Measurements from ENCODE around the gene DLG5.

The DLG5 gene

DNA sequence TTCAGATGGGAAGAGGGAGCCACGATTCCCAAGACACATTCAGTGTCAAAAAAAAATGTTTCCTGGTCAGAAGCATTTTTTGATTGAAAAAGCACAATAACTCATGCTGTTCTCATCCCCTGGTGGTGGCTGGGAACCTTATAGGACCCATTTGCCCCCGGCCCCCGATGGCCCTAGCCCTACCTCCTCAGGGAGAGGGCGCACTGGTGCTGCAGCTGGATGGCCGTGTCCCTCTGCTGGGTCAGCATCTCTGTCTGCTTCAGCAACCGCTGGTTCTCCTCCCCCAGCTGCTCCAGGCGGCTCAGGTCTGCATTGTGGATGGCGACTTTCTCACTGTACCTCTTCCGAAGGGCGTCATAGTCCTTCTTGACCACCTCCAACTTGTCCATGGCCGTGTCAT, 83.3 kb downstream of the DLG5 start:
- Histone ChIP-seq H3K4me1 (ENCODE audit: insufficient read depth, low read length) (peaks cover 4% of the 10 kb centered on the region), H3K36me3 (ENCODE audit: insufficient read depth, low read length) (peaks cover 56% of the 10 kb centered on the region), H2AFZ (ENCODE audit: low read depth, low read length) (no peak overlapping the region)

DNA sequence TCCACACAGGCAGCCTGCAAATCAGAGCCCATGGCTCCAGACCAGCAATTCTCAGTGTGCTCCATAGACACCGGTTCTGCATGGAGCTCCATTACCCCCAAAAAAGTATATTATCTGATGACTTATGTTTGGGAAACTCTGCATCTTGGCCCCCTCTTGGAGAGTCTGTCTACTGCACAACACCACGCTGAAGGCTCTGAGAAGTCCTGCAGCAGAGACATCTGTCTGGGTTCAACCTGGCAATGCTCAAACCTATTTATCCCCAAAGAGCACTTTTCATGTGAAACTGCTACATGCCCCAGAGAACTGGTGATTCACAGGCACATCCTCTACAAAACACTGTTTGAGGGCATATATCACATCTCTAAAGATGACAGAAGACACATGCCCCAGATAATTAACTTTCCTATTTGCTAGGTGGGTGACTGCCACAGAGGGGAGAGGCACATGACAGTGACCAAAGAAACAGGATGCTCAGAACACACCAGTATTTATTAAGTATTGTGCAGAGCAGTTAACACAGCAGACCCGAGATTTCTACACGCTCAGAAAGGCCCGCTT, 83.8 kb downstream of the DLG5 start:
- no peak overlapping the region for H2AFZ ChIP-seq (ENCODE audit: low read depth, low read length)
- peaks cover 3% of the 10 kb centered on the region for H3K4me1 ChIP-seq (ENCODE audit: insufficient read depth, low read length)
- H3K27me3 ChIP-seq (ENCODE audit: insufficient read depth, low read length): no peaks in the 10 kb centered on the region
- H3K9me3 ChIP-seq (ENCODE audit: low read length): no peaks in the 10 kb centered on the region
- H3K4me3 ChIP-seq (ENCODE audit: low read length): no peak overlapping the region
- H3K36me3 ChIP-seq (ENCODE audit: insufficient read depth, low read length): peaks cover 56% of the 10 kb centered on the region

More for the DNA sequence above, 83.3 kb downstream of the DLG5 start:
- Histone ChIP-seq H3K4me3 (ENCODE audit: low read length) (no peak overlapping the region), H3K27me3 (ENCODE audit: insufficient read depth, low read length) (no peaks in the 10 kb centered on the region), H3K9me3 (ENCODE audit: low read length) (no peaks in the 10 kb centered on the region)

DNA sequence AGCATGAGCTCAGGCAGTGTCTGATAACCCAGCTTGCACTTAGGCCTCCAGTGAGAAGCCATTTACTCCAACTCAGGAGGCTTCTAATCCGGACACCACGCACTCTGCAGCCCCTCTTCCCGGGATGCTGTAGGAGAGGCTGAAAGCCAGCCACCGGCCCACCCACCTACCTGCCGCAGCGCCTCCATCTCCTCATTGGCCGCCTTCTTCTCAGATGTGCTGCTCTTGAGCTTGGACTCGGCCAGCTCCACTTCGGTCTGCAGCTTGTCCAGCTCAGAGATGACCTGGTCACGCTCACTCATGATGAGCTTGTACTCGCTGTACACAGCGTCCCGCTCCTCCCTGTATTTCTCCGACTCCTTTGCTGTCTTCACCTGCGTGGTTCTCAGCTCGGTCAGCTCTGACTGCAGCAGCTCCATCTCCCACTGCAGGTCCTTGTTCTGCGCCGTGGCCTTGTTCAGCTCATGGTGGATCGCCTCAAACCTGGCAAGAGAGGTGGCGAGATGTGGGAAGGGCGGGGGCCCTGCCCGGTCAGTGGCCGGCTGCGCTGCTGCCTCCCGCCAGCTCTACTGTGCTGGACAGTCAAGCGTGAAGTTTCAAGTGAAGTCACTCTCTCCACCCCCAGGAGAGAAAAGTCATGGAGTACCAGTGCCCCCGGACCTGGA, 84.7 kb downstream of the DLG5 start:
- Histone ChIP-seq H3K9me3 (ENCODE audit: low read length) (no peaks in the 10 kb centered on the region), H3K4me1 (ENCODE audit: insufficient read depth, low read length) (peaks cover 1% of the 10 kb centered on the region), H2AFZ (ENCODE audit: low read depth, low read length) (no peak overlapping the region), H3K36me3 (ENCODE audit: insufficient read depth, low read length) (peaks cover 59% of the 10 kb centered on the region), H3K4me3 (ENCODE audit: low read length) (no peak overlapping the region), H3K27me3 (ENCODE audit: insufficient read depth, low read length) (no peaks in the 10 kb centered on the region)

DNA sequence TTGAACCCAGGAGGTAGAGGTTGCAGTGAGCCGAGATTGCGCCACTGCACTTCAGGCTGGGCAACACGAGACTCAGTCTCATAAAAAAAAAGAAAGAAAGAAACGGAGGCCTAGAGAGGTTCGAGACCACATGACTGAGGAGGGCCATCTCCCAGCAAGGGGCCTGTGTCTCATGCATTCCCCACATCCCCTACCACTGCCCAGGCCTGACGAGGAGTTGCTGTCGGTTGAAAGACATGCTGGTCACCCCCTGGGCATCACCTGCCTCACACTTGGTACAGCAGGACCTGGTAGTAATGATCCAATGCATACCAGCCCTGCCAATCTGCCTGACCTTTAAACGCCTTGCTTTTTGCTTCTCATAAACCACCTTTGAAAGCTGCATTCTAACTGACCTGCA, 85.9 kb downstream of the DLG5 start:
- H3K4me3 ChIP-seq (ENCODE audit: low read length): no peak overlapping the region
- H3K9me3 ChIP-seq (ENCODE audit: low read length): no peaks in the 10 kb centered on the region
- no peaks in the 10 kb centered on the region for H3K4me1 ChIP-seq (ENCODE audit: insufficient read depth, low read length)
- no peaks in the 10 kb centered on the region for H3K27me3 ChIP-seq (ENCODE audit: insufficient read depth, low read length)
- H3K36me3 ChIP-seq (ENCODE audit: insufficient read depth, low read length): peaks cover 66% of the 10 kb centered on the region
- H2AFZ ChIP-seq (ENCODE audit: low read depth, low read length): no peak overlapping the region

DNA sequence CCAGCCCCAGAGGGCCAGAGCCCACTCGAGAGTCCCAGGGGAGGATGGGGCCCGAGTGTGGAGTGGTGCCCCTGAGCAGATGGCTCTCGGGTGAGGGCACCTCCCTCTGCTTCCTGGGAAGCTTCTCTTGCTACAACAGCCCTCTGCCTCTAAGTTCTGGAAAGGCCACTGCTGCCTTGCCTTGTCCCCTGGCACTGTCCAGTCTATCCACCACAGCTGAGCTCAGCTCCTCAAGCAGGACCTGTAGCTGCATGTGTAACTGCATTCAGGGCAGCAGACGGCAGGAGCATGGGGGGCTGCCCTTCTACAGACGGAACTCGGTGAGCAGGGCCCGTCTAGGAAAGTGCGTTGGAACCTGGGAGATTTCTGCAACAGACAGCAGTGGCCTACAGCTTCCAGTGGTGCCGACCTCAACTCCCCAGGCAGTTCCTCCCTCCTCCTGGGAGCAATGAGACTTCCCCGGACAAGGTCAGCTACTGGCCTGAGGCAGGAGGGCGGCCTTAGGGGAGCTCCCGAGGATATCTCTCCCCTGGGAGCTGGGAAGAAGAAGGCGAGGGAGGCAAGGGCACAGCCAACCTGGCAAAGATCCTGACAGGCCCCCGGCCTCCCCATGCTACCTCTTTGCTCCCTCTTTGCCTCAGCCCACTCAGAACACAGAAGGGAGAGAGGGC, 88.5 kb downstream of the DLG5 start:
- Histone ChIP-seq H3K36me3 (ENCODE audit: insufficient read depth, low read length) (peaks cover 68% of the 10 kb centered on the region), H3K4me1 (ENCODE audit: insufficient read depth, low read length) (no peaks in the 10 kb centered on the region), H3K4me3 (ENCODE audit: low read length) (no peak overlapping the region), H2AFZ (ENCODE audit: low read depth, low read length) (no peak overlapping the region), H3K27me3 (ENCODE audit: insufficient read depth, low read length) (no peaks in the 10 kb centered on the region), H3K9me3 (ENCODE audit: low read length) (no peaks in the 10 kb centered on the region)

DNA sequence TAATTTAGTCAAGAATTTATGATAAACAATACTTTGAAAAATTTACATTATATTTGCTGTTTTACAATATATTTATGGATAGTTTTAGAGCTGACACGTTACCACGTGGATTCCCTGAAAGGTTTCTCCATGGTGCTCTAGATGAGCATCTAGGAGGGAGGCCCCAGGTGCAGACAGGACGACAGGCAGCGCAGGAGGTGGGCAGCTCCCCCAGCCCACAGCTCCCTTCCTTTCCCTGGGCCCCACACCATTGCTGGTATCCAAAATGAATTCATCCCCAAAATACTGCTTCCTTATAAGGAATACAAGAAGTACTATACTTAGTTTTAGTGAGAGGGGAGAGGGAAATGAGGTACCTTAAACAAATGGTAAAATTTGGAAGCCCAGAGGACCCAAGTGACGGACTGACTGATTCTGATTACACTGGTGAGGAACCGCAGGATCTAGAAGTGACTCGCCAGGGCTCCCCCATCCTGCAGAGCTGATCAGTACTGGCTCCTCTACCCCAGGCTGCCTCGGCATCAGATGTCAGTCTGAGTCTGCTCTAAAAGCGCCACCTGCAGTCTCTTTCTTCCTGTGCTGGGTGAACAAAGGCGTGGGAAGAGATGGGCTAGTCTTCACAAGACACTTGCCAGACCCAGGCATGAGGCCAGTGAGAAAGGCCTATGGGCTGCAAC, 89.2 kb downstream of the DLG5 start:
- Histone ChIP-seq H3K27me3 (ENCODE audit: insufficient read depth, low read length) (no peaks in the 10 kb centered on the region), H3K36me3 (ENCODE audit: insufficient read depth, low read length) (peaks cover 68% of the 10 kb centered on the region), H2AFZ (ENCODE audit: low read depth, low read length) (no peak overlapping the region), H3K4me1 (ENCODE audit: insufficient read depth, low read length) (no peaks in the 10 kb centered on the region), H3K9me3 (ENCODE audit: low read length) (no peaks in the 10 kb centered on the region), H3K4me3 (ENCODE audit: low read length) (no peak overlapping the region)

DNA sequence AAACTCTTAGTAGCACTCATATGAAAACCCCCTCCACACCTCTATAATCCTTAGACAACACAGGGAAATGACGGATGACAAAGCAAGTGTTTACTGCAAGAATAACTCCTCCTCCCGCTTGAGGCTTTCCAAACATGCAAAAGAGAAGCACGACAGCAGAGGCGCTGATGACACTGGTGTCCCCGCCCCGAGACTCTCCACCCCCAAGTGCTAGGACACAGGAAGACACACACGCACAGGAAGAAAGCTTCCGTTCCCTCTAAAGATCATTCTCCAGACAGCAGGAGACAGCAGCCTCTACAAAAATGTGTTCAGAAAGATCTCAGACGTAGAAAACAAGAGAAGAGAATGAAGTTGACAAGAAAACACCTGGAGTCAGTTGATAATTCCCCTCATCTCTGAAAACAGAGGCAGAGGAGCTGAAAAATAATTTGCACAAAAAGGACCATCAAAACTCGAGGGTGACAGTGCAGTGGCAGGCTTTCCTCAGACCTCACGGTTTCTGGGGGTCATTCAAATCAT, 90.2 kb downstream of the DLG5 start:
- Histone ChIP-seq H3K27me3 (ENCODE audit: insufficient read depth, low read length) (no peaks in the 10 kb centered on the region), H3K9me3 (ENCODE audit: low read length) (no peaks in the 10 kb centered on the region), H3K36me3 (ENCODE audit: insufficient read depth, low read length) (peaks cover 67% of the 10 kb centered on the region), H3K4me1 (ENCODE audit: insufficient read depth, low read length) (no peaks in the 10 kb centered on the region), H3K4me3 (ENCODE audit: low read length) (no peak overlapping the region), H2AFZ (ENCODE audit: low read depth, low read length) (no peak overlapping the region)

DNA sequence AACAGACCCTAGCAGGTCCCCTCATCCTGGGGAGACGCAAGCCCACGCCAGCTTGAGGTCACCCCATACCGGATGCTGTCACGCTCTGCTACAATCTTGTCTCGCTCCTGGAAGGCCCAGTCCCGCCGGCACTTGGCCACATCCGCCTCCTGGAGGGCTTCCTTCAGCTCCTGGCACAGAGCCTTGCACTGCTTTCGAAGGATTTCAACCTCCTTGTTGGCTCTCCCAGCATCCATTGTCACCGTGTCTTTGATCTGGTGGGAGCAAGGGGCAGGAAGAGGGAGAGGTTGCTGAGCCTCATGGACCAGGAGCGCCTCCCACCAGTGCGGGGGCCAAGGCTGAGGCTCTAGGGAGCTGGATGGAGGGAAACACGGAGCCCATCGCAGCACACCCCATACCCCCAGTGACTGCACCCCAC, 90.9 kb downstream of the DLG5 start:
- no peaks in the 10 kb centered on the region for H3K4me1 ChIP-seq (ENCODE audit: insufficient read depth, low read length)
- peaks cover 63% of the 10 kb centered on the region for H3K36me3 ChIP-seq (ENCODE audit: insufficient read depth, low read length)
- H3K4me3 ChIP-seq (ENCODE audit: low read length): no peak overlapping the region
- no peak overlapping the region for H2AFZ ChIP-seq (ENCODE audit: low read depth, low read length)
- H3K9me3 ChIP-seq (ENCODE audit: low read length): no peaks in the 10 kb centered on the region
- no peaks in the 10 kb centered on the region for H3K27me3 ChIP-seq (ENCODE audit: insufficient read depth, low read length)

DNA sequence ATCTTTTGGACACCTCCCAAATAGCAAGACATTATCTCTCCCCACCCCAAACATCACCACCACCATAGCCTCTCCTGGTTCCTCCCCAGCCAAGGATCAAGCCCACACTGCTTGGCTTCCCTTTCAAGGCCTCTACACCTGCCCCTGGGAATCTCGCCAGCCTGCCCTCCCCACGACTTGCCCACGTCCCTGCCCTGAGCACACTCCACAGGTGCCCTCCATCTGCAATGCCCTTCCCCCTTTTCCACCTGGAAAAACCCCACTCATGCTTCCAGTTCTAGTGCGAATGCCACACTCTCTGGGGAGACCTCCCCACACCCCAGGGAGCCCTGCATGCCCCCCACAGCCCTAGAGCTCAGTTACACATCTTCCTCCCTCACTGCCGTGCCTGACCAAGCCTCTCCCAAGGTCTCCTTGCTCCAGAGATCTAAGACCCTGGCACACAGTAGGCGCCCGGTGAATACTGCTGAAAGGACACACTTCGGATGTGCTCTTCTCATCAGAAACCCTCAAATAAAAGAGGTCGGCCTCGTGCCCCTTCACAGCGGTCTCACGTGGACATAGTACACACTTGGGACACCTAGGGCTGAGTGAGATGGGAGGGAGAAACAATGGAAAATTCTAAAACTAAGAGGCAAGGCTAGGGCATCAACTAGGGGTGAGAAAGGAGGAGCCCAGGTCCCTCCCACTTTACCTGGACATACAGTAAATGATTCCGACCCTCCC, 91.4 kb downstream of the DLG5 start:
- Histone ChIP-seq H3K9me3 (ENCODE audit: low read length) (no peaks in the 10 kb centered on the region), H3K36me3 (ENCODE audit: insufficient read depth, low read length) (peaks cover 67% of the 10 kb centered on the region), H3K4me3 (ENCODE audit: low read length) (no peak overlapping the region), H3K4me1 (ENCODE audit: insufficient read depth, low read length) (no peaks in the 10 kb centered on the region), H3K27me3 (ENCODE audit: insufficient read depth, low read length) (no peaks in the 10 kb centered on the region), H2AFZ (ENCODE audit: low read depth, low read length) (no peak overlapping the region)

DNA sequence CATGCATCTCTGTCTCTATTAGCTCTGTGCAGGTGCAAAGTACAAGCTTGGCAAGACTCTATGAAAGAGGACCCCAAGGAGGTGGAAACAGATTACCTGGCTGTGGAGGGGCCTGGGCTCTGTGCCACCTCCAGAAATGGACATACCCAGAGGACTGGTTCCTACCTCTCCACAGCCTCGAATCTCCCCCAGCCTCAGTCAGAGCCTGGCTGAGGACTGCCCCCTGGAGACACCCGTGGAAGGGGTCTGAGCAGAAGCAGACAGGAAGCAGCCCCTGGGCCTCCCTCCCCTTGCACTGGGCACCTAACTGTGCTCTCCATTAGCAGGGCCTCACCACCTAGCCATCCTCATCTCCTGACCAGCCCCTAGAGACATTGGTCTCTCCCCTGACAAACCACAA, 92.0 kb downstream of the DLG5 start:
- no peak overlapping the region for H2AFZ ChIP-seq (ENCODE audit: low read depth, low read length)
- H3K36me3 ChIP-seq (ENCODE audit: insufficient read depth, low read length): peaks cover 69% of the 10 kb centered on the region
- no peaks in the 10 kb centered on the region for H3K4me1 ChIP-seq (ENCODE audit: insufficient read depth, low read length)
- no peaks in the 10 kb centered on the region for H3K27me3 ChIP-seq (ENCODE audit: insufficient read depth, low read length)
- no peaks in the 10 kb centered on the region for H3K9me3 ChIP-seq (ENCODE audit: low read length)
- H3K4me3 ChIP-seq (ENCODE audit: low read length): no peak overlapping the region

DNA sequence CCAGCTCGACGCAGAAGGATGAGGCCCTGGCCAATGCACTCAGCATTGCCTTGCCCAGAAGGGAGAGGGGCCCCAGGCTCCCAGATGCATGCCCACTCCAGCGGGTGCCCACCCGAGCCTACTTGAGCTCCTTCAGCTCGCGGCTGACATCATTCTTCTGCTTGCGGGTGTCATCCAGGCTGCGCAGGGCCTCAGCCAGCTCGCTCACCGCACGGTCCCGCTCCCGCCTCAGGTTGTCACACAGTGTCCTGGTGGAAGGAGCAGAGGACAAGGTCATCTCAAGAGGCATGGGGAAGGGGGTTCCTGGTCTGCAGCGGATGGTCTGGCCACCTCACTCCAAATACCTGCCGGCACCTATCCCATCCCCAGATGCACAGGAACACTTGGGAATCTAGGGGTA, 92.8 kb downstream of the DLG5 start:
- Histone ChIP-seq H3K36me3 (ENCODE audit: insufficient read depth, low read length) (peaks cover 75% of the 10 kb centered on the region), H3K4me3 (ENCODE audit: low read length) (no peak overlapping the region), H2AFZ (ENCODE audit: low read depth, low read length) (no peak overlapping the region), H3K27me3 (ENCODE audit: insufficient read depth, low read length) (no peaks in the 10 kb centered on the region), H3K9me3 (ENCODE audit: low read length) (no peaks in the 10 kb centered on the region), H3K4me1 (ENCODE audit: insufficient read depth, low read length) (no peaks in the 10 kb centered on the region)

DNA sequence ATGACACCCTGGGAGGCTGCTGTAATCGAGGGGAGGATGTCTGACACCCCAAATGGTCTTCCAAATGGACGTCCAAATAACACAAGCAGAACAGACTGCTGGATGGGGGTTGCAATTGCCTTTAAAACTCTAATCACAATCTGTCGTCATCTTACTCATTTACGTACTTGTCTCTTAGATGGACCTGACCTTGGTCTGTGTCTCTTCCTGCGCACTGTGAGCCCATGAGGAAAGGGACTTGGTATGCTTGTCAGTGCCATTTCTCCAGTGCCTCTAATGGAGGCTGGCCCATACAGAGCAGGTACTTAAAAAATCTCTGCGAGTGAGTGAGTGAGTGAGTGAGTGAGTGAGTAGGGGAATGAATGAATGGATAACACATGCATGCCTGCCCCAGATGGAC, 93.3 kb downstream of the DLG5 start:
- H3K36me3 ChIP-seq (ENCODE audit: insufficient read depth, low read length): peaks cover 79% of the 10 kb centered on the region
- H3K4me1 ChIP-seq (ENCODE audit: insufficient read depth, low read length): no peaks in the 10 kb centered on the region
- no peak overlapping the region for H2AFZ ChIP-seq (ENCODE audit: low read depth, low read length)

More for the DNA sequence above, 93.3 kb downstream of the DLG5 start:
- Histone ChIP-seq H3K27me3 (ENCODE audit: insufficient read depth, low read length) (no peaks in the 10 kb centered on the region), H3K4me3 (ENCODE audit: low read length) (no peak overlapping the region), H3K9me3 (ENCODE audit: low read length) (no peaks in the 10 kb centered on the region)
